Measurements from ENCODE around the gene CD86.

GRCh38 chr3:122079524-122080206, 24.5 kb downstream of the CD86 start:
- no peak for TF ChIP-seq CTCF (IDR thresholded peaks at IDR 0.05; ENCODE audit: low read depth, low read length, missing input control)
- TF ChIP-seq JUND (IDR thresholded peaks at IDR 0.05), result no peak
- TF ChIP-seq MAX (IDR thresholded peaks at IDR 0.05), result no peak
- TF ChIP-seq RAD21 (IDR thresholded peaks at IDR 0.05), result no peak
- no peak for TF ChIP-seq EGR1 (IDR thresholded peaks at IDR 0.05; ENCODE audit: low read depth in 2 of 2)
- no peak for TF ChIP-seq ATF3 (IDR thresholded peaks at IDR 0.05)
- TF ChIP-seq YY1 (IDR thresholded peaks at IDR 0.05), result no peak
- no peak for TF ChIP-seq GABPA (IDR thresholded peaks at IDR 0.05 in 1 of 2, conservative IDR thresholded peaks at IDR 0.05 in 1 of 2)
- TF ChIP-seq SP1 (IDR thresholded peaks at IDR 0.05), result no peak
- TF ChIP-seq TAF1 (conservative IDR thresholded peaks at IDR 0.05), result no peak
- no peak for TF ChIP-seq FOXA1 (IDR thresholded peaks at IDR 0.05)

Measured in liver (tissue), 3 donors.